HepG2 (cell line): ENCODE measurements around the gene ABCA2. TPM values are rescaled to one million over a fixed set of nuclear protein-coding genes. Genes with fewer than 3 reads are reported as not detected.

Experiments used
- AGO2 ChIP-seq: fragments of 200-400 bp; formaldehyde crosslinking; optimal IDR thresholded peaks from 2 replicates; pipeline ENCODE3; 2017; ENCODE audit warnings: mild to moderate bottlenecking, low read depth, low read length, moderate library complexity
- DRAP1 ChIP-seq: IDR thresholded peaks from 2 replicates; pipeline ENCODE4 v1.6.1; 2016; ENCODE audit warnings: missing genetic modification reagents, missing compliant biosample characterization
- ERF ChIP-seq: IDR thresholded peaks from 2 replicates; pipeline ENCODE4 v1.6.1; 2018; ENCODE audit warnings: missing biosample characterization, missing genetic modification reagents
- KDM2A ChIP-seq: sonication (generic); formaldehyde crosslinking; IDR thresholded peaks from 2 replicates; pipeline ENCODE4 v1.4.0; 2020; ENCODE audit warnings: low read depth, missing genetic modification reagents, borderline replicate concordance
- MTF2 ChIP-seq: sonication (generic); formaldehyde crosslinking; IDR thresholded peaks from 2 replicates; pipeline ENCODE4 v1.5.0; 2020; ENCODE audit warnings: missing genetic modification reagents, borderline replicate concordance
- NRL ChIP-seq: sonication (generic); formaldehyde crosslinking; IDR thresholded peaks from 2 replicates; pipeline ENCODE4 v1.5.0; 2020; ENCODE audit warnings: missing genetic modification reagents, mild to moderate bottlenecking, moderate library complexity, borderline replicate concordance
- SKIL ChIP-seq: sonication (generic); formaldehyde crosslinking; IDR thresholded peaks from 2 replicates; pipeline ENCODE4 v1.8.0; 2022; ENCODE audit warnings: missing genetic modification reagents, mild to moderate bottlenecking, moderate library complexity, borderline replicate concordance
- TGIF2 ChIP-seq: IDR thresholded peaks from 2 replicates; pipeline ENCODE4 v1.6.1; 2016; ENCODE audit warnings: control low read depth, missing compliant biosample characterization
- ZNF891 ChIP-seq: sonication (generic); formaldehyde crosslinking; IDR thresholded peaks from 2 replicates; pipeline ENCODE4 v1.5.0; 2020; ENCODE audit warnings: mild to moderate bottlenecking, missing genetic modification reagents
- polyA plus RNA-seq, 8 experiments: library from polyadenylated mRNA; depleted of rRNA in 3 of 8; stranded (reverse) in 7 of 8; unstranded in 1 of 8; fragments of >200 nt; fragmentation: Illumina TruSeq in 4 of 8; extraction: Trizol in 4 of 8; gene quantifications; 2 replicates each; pipeline versions ENCODE4 v1.2.1 to v1.2.3, GENCODE V29; 2011 to 2016; ENCODE audit warnings: low read depth in 4 of 8, missing spikeins in 1 of 8, mixed read lengths in 1 of 8; ENCODE audit not compliant: insufficient read depth in 1 of 8
- total RNA-seq, 5 experiments: library from RNA; depleted of rRNA; stranded (reverse); fragments of >200 nt; fragmentation: Illumina TruSeq; extraction: Trizol; gene quantifications; 2 replicates each; pipeline ENCODE4 v1.2.3, GENCODE V29; 2016; ENCODE audit warnings: low read depth in 1 of 5

ABCA2 gene
- total and polyA plus RNA-seq, 2 of the 13 experiments (the other 11 are each of a cell fraction or from before 2014, with no cell fraction given) = 2.9 to 19.2 TPM

GRCh38 chr9:136996361-136997292 lies 31.4 kb downstream of the ABCA2 start, which contains the start of gene CLIC3 (continued):
- peak; percentile 77; the same call in 1 of the 2 replicates for TF ChIP-seq TGIF2 (CRISPR knock-in tag)
- peak; percentile 83 for TF ChIP-seq NRL (CRISPR knock-in tag)
- peak; percentile 64 for TF ChIP-seq DRAP1
- TF ChIP-seq SKIL = 0 out of 2 replicates have a peak, but pooled peaks have one; percentile 11
- TF ChIP-seq ZNF891 (CRISPR knock-in tag) = 0 out of 2 replicates have a peak, but pooled peaks have one; percentile 27
- no peak for TF ChIP-seq MTF2 (CRISPR knock-in tag)
- TF ChIP-seq AGO2 = peak; percentile 71
- TF ChIP-seq KDM2A = peak; percentile 35; the same call in 1 of the 2 replicates
- TF ChIP-seq ERF = peak; percentile 30
